DMS53 treated with DMSO at 0.1 percent for 48 hours (cell line): ENCODE data around the gene ADAMTS6.

ENCODE experiments used
- DNase-seq: peaks from one replicate; lab custom pipeline; 2025; ENCODE audit not compliant: unreplicated experiment; lab: John Stamatoyannopoulos, UW

Gene ADAMTS6

DNA sequence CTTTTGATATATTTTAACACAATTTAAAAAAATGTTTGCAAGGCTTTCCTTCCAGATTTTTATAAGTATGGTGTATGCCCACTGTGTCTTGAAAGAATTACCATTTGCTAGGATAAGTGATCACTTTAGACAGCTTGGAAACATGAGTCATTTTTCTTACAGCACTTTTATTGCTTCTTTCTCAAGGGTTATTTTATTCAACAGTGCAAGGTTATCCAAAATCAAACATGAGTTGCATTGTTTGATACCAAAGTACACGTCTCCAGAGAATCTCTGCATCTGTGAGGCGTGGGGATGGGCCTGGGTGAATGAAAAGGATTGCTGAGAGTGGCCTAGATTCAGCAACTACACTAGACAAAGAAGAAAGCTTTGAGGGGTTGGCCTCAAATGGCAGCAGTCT is 329.6 kb downstream of the ADAMTS6 start:
- DNase-seq, result no peak

DNA sequence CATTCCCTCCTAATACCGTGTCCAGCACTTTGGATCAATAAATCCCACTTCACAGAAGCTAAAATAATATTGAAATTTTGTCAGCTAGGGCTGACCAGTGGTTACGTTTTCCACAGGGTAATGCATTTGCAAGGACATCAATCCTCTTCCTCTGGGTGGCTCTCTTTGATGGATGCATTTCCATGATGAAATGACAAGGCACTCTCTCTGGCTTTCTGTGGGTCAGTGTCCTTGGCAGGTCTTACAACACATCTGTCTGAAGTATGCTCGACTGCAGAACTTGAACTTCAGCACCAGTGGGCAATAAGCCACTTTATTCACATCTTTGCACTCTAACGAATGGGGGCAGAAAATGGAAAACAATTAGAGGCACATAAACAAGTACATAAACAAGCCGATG is 330.1 kb downstream of the ADAMTS6 start:
- DNase-seq, result no peak

DNA sequence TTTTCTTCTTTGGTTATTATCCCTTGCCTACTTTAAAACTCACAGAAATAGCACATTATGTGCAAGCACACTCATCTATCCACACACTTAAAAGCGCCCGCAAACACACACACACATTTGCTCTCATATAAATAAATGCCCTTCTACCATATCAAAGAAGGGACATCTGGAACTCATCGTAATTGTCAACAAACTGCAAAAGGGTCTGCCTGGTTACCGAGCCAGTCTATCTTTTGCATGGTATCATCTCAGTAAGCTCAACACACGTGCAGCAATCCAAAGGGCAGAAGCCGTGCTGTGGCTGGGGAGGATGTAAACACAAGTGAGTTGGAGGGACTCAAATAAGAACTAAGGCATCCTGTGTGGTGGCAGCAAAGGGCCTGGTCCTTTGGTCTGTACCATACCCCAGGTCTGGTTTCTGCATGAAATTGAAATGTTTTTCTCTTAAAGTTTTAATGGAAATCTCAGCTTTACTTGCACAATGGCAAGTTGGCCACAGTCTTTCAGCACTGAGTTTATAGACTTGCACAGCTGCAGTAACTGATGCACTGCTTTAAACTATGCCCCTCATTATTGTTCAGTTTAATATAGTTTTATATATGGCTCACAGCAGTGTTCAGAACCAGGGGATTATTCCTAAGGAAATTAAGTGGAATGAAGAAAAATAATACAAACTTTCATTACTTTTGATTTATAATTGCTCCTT is 331.0 kb downstream of the ADAMTS6 start:
- no peak for DNase-seq

DNA sequence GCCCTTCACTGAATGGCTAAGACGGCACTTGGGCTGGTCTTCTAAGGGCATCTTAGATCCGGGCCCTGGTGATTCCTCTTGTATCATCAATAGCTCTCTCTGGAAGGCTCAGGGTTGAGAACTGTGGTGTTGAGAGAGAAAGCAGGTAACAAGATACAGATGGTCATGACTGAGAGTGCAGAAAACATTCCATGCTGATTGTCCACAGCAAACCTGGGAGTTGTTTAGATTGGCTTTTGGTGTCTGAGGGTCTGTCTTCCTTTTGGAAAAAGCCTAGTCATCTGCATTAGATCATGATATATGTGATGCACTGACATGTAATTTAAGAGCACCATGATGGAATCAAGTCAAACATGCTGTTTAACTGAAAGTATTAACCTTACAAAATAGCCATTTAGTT is 331.9 kb downstream of the ADAMTS6 start:
- no peak for DNase-seq

DNA sequence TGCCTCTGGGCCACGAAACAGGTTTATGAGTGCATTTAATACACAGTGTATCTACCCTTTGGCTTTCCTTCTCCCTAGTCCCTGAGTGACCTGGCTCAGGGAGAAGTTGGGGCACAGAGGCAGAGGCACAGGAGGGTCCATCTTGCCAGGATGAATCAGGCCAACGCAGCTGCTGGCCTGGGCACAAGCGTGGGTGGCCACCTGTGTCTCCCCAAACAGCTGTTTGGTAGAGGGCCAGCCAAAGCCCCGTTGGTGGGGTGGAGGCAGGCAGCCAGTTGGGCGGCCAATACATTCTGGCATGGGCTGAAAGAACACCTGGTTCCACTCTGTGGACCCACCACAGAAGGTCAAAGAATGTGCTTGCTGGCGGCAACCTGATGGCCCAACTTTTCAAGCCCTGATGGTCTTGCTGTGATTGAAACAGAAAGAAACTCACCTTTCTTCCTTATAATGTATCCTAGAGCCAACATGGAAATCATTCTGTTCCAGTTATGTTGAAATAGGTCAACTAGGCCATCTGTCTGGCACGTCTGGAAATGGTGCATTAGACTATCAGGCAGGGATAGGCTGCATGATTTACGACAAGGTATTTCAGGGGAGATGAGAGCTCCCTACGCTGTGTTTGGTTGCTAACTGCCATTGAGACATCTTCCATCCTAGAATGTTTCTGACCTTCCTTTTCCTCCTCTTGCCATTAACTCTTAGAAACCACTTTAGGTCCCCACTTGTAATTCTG is 337.4 kb downstream of the ADAMTS6 start:
- DNase-seq, result no peak

DNA sequence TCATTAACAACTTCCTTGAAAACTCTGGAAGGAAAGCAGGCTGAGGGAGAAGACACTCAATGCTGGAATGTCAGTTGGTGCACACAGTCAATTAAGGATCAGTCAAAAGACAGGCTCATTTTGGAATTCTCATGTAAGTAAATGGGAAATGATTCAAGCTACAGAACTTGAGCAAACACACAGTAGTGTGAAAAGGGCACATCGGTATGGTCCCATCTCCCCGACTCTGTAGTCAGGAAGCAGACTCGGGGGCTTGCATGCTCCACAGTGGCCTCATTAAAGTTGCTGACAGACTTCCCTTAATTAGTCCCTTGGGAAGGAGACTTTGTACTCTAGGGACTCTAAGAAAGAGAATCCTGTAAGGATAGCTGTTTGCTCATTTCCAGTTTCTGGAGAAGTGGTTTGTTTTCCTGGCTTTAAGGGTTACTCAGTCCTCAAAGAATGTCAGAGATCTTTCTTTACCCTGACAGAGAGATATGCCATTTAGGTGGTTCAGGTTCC is 339.2 kb downstream of the ADAMTS6 start:
- DNase-seq, result no peak

DNA sequence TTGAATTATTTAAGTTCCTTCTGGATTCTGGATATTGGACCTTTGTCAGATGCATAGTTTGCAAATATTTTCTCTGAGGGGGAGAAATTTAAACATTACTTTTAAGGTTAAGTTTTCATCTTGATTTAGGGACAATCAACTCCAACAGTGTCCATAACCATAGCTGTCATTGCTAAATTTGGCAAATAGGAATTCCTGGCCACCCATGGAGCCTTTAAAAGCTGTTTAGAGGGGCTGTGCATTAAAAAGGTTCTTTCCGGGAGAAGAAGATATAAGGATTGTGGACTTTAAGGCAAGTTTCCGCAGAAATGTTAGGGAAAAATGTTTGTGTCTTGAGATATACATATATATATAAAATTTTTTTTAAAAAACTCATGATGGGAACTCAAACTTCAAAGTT is 339.7 kb downstream of the ADAMTS6 start:
- no peak for DNase-seq

DNA sequence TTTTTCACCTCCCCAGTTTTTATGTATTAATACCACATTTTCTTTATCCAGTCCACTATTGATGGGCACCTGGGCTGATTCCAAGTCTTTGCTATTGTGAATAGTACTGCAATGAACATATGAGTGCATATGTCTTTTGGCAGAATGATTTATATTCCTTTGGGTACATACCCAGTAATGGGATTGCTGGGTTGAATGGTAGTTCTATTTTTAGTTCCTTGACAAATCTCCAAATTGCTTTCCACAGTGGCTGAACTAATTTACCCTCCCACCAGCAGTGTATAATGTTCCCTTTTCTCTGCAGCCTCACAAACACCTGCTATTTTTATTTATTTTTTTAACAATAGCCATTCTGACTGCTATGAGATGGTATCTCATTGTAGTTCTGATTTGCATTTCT is 340.2 kb downstream of the ADAMTS6 start:
- DNase-seq, result no peak

DNA sequence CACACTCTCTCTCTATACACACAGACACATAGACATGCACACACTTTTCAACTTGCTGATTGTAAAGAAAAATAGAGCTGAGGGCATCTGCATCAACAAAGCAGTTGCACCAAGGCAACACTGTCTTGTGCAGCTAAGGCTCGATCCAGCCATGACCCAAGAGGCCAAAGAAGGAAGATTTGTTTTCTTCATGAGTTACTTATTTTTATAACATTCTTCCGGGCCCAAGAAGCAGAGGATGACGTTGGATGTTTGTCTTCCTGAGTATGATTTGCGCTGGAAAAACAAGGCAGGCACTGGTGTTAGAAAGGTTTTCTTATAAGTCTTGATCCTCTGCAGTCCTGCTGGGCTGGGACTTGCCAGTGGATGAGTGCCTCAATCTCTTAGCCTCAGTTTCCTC is 344.1 kb downstream of the ADAMTS6 start:
- DNase-seq, result no peak

DNA sequence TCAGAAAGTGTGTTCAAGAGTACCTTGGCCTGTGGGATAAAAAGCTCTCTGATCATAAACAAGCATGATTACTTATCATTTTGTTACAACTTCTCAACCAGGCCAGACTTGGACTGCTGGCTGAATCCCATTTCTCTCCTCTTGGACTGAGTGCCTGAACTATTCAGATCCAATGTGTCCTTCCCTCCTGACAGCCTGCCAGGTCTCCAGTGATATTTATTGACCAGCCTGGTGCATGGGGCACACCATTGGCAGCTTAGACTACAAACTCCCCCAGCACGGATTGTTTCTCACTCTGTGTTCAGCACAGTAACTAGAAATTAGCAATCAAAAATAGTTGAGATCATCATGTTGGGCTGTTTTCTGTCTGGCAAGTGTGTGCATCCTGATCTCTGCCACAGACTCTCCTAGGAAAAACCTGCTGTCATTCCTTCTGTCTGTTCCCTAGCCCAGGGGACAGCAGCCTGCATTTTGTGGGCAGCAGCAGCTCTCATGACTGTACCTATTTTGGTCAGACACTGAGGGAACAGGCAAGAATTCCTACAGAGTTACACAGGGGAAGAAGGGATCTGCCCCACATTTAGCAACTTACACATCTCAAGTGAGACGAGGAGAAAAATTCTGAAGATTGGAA is 348.1 kb downstream of the ADAMTS6 start:
- DNase-seq, result no peak

DNA sequence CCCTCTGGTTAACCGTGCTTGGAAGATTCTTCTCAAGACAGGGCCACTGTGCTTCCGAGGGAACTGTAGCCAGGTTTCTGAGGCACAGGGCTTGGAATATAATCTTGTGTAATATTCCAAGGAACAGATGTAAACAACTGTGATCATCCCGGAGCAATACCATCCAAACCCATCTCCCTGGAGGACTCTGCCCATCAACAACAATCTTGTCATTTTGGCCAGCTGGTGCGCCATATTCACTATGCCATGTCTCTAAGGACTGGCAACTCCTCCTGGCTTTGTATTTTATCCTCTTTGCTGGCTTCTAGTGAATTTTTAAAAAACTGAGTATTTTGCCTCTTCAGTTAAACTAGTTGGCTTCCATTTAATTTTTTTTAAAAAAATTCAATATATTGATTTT is 349.3 kb downstream of the ADAMTS6 start:
- DNase-seq, result no peak

DNA sequence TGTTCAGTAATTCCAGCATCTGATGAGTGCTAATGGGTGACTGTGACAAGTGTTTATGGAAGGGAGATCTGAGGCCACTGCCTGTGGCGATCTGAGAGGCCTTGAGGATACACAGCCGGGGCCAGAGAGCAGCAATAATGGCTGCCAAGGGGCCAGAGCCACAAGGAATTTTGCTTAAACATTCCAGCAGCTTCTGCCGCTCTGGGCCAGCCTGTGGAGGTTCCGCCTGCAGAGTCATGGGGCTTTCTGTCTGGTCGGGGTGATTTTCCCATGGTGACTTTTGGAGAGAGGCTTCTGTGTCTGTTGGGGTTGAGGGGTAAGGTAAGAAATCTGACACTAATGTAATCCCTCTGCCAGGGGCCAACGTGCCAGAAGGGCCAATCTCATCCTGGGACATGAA is 353.5 kb downstream of the ADAMTS6 start:
- no peak for DNase-seq

DNA sequence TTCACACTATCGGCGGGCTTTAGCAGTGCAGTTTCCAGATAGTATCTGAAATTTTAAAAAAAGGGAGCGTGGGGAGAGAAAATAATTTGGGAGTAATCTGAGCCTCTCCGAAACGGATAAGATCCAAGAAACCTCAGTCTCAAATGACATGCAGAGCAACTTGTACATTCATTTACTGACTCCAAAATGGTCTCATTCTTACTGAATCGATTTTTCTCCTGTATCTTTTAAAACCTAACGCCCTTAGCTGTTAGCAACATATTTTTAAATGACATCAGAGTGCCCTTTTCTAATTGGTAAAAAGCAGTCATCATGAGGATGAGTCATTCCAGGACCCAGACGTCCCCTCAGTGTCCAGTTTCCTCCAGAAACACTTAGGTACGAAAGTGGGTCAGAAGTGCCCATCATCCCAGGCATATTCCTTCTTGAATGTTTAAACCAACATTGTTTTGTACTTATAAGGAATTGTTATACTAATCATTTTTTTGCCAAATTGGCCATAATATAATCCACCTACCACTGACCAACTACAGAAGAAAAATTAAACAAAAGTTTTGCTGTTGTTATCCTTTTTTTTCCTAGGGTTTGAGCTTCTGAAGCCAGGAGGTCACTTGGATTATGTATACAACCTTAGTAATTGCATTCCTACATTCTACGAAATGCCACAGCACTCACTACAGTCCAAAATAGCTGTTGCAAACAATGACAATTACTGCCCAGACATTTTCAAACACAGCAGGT is 354.4 kb downstream of the ADAMTS6 start:
- no peak for DNase-seq

DNA sequence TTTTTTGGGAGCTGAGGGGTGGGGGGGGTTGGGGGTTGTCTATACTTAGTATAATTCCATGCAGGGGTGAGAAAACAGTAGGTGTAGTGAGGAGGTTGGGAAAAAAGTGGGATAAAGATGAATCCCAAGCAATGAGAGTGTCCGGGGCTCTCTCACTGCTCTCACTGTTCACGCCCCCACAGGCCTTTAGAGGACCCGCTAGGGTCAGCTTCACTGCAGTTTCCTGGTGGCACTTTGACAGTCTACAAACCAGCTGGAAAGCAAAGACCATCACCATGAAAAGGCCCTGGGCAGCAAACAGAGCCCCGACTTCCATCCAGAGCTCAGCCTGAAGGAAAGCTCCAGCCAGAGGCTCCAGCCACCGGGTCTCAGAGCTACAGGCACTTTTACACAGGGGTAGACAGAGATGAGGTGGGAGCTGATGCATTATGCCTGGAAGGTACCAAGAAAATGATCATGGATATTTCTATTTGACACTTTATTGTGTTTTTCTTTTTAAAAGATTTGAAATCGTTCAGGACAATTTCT is 355.1 kb downstream of the ADAMTS6 start:
- no peak for DNase-seq

DNA sequence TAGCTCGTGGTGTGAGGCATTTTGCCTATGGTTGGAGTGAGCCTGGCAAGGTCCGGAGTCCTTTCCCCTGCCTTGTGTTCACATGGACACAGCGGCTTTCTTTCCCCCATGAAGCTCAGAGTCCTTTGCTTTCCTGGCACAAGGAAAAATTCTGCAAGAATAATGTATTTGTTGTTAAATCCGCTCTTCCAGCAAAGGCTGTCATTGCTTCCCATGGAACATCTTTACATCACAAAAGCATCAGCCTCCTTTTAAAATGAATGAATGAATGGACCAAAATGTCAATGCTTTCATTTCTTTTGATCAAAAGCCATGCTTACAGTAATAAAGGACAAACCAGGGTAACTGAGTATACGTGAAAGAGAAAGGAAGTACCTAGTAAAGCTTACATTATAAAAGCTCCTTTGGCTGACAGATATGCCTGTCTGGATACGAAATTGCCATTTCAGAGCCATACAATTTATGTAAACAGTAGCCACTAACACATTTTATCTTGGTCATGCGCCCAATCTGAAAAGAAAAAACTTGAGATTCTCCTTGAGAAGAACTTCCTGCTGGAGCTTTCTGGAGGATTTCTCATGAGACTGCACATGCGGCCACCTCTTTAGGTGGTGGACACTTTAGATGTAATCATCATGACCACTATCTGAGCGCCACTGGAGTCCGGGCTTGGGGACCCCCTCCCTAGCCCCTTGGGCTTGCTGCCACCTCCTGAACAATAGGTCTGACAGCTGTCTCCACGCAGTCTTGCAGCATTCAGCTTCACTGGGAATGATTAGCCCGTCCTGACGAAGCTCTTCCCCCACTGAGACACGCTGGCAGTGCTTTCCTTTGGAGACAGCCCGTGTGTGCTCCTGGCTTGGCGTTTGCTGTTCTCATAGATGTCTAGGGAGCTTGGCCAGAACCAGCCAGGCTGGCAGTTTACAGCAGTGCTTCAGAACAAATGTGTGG is 355.9 kb downstream of the ADAMTS6 start:
- DNase-seq, result no peak

DNA sequence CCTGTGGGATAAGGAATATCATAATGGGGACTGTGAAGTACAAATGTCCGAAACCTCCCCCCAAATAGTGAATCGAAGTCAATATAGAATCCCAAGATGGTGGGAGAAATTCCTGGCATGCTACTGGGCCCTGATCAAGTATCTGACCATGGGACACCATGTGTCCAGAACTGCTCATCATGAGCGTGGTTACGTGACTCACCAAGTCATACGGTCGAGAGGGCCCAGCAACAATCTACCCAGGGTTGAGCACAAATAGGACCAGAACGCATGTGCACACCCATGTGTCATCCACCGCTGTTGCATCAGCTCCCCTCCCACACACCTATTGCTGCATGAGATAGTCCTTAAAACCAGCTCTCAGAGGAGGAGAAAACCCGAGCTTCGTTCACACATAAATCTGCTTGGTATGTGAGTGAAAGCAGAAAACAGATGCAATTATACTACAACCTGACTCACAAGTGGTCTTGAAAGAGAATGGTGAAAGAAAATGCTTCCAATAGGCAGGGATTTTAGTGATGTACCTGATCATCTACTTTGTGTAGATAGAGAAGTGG is 359.8 kb downstream of the ADAMTS6 start:
- no peak for DNase-seq

DNA sequence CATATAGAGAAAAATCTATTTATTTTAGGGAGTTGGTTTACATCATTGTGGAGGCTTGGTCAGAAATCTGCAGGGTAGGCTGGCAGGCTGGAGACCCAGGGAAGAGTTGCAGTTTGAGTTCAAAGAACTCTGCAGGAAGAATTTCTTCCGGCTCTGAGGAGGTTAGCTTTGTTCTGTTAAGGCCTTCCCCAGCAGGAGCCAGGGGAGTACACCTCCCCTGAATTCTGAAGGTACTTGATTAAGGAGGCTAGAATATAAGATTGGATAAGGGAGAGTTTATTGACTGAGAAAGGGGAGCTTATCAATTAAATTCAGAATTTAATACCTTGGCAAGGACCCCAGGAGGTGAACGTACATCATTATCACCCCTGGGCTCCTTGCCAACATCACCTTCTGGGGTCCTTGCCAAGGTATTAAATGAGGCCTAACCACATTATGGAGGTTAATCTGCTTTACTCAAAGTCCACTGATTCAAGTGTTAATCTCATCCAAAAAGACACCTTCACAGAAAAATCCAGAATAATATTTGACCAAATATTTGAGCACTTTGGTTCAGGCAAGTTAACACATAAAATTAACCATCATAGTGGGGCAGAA is 361.3 kb downstream of the ADAMTS6 start:
- DNase-seq, result no peak

DNA sequence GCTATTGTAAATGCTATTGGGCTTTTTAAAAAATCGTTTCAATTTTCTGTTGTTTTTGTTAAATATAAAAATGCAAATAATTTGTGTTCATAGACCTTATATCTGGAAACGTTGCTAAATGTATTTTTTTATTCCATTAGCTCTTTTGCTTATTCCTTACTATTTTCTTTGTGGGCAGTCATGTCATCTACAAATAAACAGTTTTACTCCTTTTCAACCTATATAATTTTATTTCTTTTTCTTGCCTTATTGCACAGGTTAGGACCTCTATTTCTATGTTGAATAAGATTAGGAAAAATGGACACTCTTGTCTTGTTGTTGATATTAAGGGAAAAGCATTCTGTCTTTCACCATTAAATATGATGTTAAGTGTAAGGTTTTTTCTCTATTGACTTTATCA is 364.2 kb downstream of the ADAMTS6 start:
- no peak for DNase-seq

DNA sequence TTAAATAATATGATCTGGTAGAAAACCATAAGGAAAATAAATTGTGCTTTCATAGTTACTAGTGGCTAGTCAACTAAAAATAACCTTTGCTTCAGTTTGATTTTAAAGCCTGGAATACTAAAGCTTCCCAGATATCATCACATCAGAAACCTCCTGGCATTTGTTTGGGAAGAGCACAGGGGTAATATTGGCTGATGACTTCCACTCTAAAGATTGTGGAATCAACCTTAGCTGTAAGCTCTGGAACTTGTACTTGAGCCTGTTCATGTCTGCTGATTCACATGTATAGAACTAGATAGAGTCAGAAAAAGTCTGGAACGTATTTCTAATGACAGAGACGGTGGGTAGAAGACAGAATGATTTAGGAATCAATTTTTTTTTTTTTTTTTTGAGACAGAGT is 367.9 kb downstream of the ADAMTS6 start:
- DNase-seq, result no peak
